Measurements from ENCODE around the gene ATP6V1B1. TPM values are rescaled to one million over a fixed set of nuclear protein-coding genes. Genes with fewer than 3 reads are reported as not detected.
A peak's percentile ranks its signal among the peaks of the same experiment; 100 is the strongest.

ATP6V1B1 gene
- polyA plus RNA-seq, 3 donors, result not detected

DNA sequence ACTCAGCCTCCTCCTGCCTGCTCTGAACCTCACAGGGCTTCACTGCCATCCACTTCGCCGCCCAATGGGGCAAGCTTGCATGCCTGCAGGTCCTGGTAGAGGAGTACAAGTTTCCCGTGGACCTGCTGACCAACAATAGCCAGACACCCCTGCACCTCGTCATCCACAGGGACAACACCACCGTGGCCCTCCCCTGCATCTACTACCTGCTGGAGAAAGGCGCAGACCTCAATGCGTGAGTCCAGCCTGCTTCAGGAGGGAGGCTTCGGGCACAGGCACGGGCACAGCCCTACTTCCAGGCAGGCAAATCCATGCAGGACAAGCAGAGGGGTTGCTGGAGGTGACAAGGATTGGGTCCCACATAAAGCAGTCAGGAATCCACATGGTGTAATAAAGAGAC is 43.9 kb downstream of the ATP6V1B1 start:
- H3K27ac Mint-ChIP-seq, result no peak overlapping the region

DNA sequence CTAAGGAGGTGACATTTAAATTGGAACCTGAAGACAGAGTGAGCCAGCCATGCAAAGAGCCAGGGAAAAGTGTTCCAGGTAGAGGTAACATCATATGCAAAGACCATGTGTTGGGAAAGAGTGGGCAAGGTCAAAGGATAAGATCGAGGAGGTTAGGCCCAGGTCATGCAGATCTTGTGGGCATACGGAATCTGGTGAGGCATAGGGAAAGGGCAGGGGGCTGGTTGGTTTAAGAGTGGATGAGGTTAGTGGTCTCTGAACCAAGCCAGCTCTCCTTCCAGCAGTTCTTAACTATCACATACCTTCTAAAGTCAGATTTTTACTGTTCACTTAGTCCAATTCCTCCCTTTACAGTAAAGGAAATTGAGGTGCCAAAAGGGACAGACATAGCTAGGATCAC is 45.7 kb downstream of the ATP6V1B1 start:
- no peak overlapping the region for H3K4me3 Mint-ChIP-seq

More for the DNA sequence above, 43.9 kb downstream of the ATP6V1B1 start:
- H3K4me1 Mint-ChIP-seq, result peaks cover 20% of the 10 kb centered on the region
- no peak overlapping the region for H3K4me2 ChIP-seq (replicated peaks; ENCODE audit: extremely low read depth, low read length, poor library complexity, severe bottlenecking)
- peaks cover 9% of the 10 kb centered on the region for H4K20me1 ChIP-seq (ENCODE audit: insufficient read depth, low read length)
- H3K4me3 ChIP-seq (replicated peaks in 1 of 3; ENCODE audit: low read depth in 2 of 3, low read length in 3 of 3), result no peak overlapping the region
- H3K27me3 ChIP-seq (ENCODE audit: control insufficient read depth in 2 of 2, insufficient read depth in 2 of 2, low read length in 2 of 2), result peaks cover 2 to 18% of the 10 kb centered on the region in 2 donors
- no peak overlapping the region for H2AFZ ChIP-seq (ENCODE audit: insufficient read depth, low read depth, low read length, poor library complexity, severe bottlenecking)
- 100% methylated on average over 8 of the region's 9 CpGs for WGBS (ENCODE audit: insufficient coverage)
- TF ChIP-seq CTCF (IDR thresholded peaks at IDR 0.05), result no peak
- H3K27ac ChIP-seq (ENCODE audit: low read depth in 1 of 2, low read length in 2 of 2), result no peak overlapping the region
- intact Hi-C loops (cut with micrococcal nuclease), result no loop called here
- H3K9me3 ChIP-seq (replicated peaks in 1 of 2; ENCODE audit: control insufficient read depth in 1 of 2, insufficient read depth in 1 of 2, low read length in 2 of 2), result no peaks in the 10 kb centered on the region
- no peaks in the 10 kb centered on the region for H3K79me2 ChIP-seq (ENCODE audit: insufficient read depth, low read length)
- H3K4me3 Mint-ChIP-seq, result peak overlapping the region; percentile 53 to 74
- no peaks in the 10 kb centered on the region for H3K9me3 Mint-ChIP-seq
- H3K27me3 Mint-ChIP-seq (ENCODE audit: low read depth in 3 of 3), result peaks cover 13 to 31% (median 16%) of the 10 kb centered on the region in 3 donors
- no peaks in the 10 kb centered on the region for H3K36me3 ChIP-seq (replicated peaks in 1 of 2; ENCODE audit: control insufficient read depth in 1 of 2, insufficient read depth in 2 of 2, low read length in 2 of 2)
- peaks cover 16 to 26% of the 10 kb centered on the region in 2 donors for H3K36me3 Mint-ChIP-seq
- no peak for DNase-seq
- H3K9ac ChIP-seq (ENCODE audit: insufficient read depth, low read length, poor library complexity, severe bottlenecking), result no peak overlapping the region
- peaks cover 21 to 27% of the 10 kb centered on the region in 2 donors for H3K4me1 ChIP-seq (ENCODE audit: control insufficient read depth in 1 of 2, insufficient read depth in 2 of 2, low read length in 2 of 2)

More for the DNA sequence above, 45.7 kb downstream of the ATP6V1B1 start:
- Histone ChIP-seq H3K9ac (ENCODE audit: insufficient read depth, low read length, poor library complexity, severe bottlenecking) (no peak overlapping the region), H3K27me3 (ENCODE audit: control insufficient read depth in 2 of 2, insufficient read depth in 2 of 2, low read length in 2 of 2) (peaks cover 2 to 18% of the 10 kb centered on the region in 2 donors), H3K4me1 (ENCODE audit: control insufficient read depth in 1 of 2, insufficient read depth in 2 of 2, low read length in 2 of 2) (peaks cover 25 to 34% of the 10 kb centered on the region in 2 donors), H3K27ac (ENCODE audit: low read depth in 1 of 2, low read length in 2 of 2) (no peak overlapping the region), H2AFZ (ENCODE audit: insufficient read depth, low read depth, low read length, poor library complexity, severe bottlenecking) (no peak overlapping the region), H3K4me3 (replicated peaks in 1 of 3; ENCODE audit: low read depth in 2 of 3, low read length in 3 of 3) (no peak overlapping the region), H3K9me3 (replicated peaks in 1 of 2; ENCODE audit: control insufficient read depth in 1 of 2, insufficient read depth in 1 of 2, low read length in 2 of 2) (no peaks in the 10 kb centered on the region), H3K4me2 (replicated peaks; ENCODE audit: extremely low read depth, low read length, poor library complexity, severe bottlenecking) (no peak overlapping the region), H4K20me1 (ENCODE audit: insufficient read depth, low read length) (peaks cover 24% of the 10 kb centered on the region), H3K79me2 (ENCODE audit: insufficient read depth, low read length) (no peaks in the 10 kb centered on the region), H3K36me3 (replicated peaks in 1 of 2; ENCODE audit: control insufficient read depth in 1 of 2, insufficient read depth in 2 of 2, low read length in 2 of 2) (peaks cover 1 to 5% of the 10 kb centered on the region in 2 donors)
- TF ChIP-seq CTCF (IDR thresholded peaks at IDR 0.05), result no peak
- intact Hi-C loops (cut with micrococcal nuclease), result no loop called here
- WGBS (ENCODE audit: insufficient coverage), result 88% methylated on average over 1 of the region's 2 CpGs
- Mint-ChIP-seq H3K4me1 (peaks cover 35% of the 10 kb centered on the region), H3K36me3 (peaks cover 24 to 33% of the 10 kb centered on the region in 2 donors), H3K9me3 (peaks cover 0 to 3% (median 0%) of the 10 kb centered on the region in 7 donors), H3K27ac (no peak overlapping the region), H3K27me3 (ENCODE audit: low read depth in 3 of 3) (peaks cover 13 to 22% (median 14%) of the 10 kb centered on the region in 3 donors)
- no peak for DNase-seq
